HCEC 1CT (cell line): ENCODE data around the gene GATD1.
A peak's percentile ranks its signal among the peaks of the same experiment; 100 is the strongest.

Source experiments
- DNase-seq: peaks from one replicate; pipeline ENCODE4 v3.0.0-alpha.2; 2017

GATD1 gene

DNA sequence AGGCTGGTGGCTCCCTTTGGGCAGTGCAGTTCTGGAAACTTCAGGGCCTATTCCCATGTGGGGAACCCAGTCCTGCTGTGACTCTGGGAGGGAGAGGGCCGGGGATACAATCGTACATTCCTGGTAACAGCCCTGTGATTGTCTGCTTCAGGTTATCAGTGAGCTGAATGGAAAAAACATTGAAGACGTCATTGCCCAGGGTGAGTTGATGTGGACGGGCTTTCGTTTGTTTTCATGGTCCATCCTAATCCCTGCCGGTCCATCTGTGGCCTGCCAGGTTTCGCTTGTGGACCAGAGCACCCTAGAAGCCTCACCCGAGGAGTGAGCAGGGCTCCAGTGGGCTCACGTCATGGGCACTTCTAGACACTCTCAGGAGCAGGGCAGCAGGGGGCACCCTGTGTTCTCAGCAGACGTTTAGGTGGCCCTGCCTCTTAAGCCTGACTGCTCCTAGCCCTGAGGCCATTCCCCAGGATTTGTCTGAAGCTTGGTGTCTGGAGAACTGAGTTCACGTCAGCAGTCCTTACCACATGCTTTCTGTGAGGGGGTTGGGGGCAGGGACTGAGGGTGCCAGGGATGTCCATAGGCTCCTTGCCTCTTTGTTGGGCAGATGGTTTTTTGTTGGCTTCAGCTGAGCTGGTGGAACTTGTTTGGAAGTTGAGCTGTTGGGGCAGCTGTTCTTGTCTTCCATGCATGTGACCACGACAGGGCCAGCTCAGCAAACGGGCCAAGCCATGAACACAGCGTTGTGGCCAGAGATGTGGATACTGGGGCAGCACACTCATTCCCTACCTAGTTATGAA is 34.4 kb upstream of the GATD1 start:
- DNase-seq: peak; percentile 4

- peak; percentile 0 for DNase-seq
Observed at GRCh38 chr11:810040-810567, 32.8 kb upstream of the GATD1 start.

DNA sequence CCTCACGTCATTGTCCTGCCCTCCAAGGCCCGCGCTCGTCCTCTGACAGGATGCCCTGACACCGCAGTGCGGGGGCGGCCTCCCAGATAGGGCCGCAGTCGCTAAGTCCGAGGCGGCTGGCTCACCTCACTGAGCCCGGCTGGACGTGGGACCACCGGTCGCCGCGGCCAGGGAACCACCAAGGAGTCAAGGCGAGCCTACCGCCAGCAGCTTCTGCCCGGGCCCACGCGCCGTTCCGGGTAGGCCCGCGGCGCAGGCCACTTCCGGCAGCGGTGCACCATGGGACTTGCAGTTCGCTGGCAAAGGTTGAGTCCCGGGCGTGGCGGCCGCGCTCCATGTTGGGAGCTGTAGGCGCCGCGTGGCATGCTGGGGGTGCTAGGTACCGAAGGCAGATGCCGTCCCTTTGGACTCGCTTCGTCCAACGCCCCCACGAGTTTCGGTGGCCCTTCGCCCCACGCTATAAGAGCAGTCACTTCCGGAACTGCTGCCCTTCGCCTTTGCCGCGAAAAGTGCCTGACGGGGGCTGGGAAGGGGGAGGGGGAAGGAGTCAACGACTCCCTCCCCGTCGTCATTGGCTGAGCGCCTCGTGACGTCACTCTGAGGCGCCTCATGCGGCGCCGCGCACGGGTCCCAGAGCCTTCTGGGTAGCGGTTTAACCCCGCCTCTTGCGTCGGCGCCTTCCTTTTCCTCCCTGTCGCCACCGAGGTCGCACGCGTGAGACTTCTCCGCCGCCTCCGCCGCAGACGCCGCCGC is 32.2 kb upstream of the GATD1 start, which contains the start of gene RPLP2:
Gene RPLP2 (plus strand): TSS at position 681 of the 753 bp plus-strand sequence. CDS start 268 bp downstream, outside the sequence.
- peak; percentile 97 for DNase-seq

GRCh38 chr11:808427-809286 is 31.4 kb upstream of the GATD1 start:
- peak; percentile 0 for DNase-seq

- DNase-seq: no peak
Observed at GRCh38 chr11:804599-804964, 27.3 kb upstream of the GATD1 start.

GRCh38 chr11:803770-804598 is 26.7 kb upstream of the GATD1 start:
- no peak for DNase-seq

DNA sequence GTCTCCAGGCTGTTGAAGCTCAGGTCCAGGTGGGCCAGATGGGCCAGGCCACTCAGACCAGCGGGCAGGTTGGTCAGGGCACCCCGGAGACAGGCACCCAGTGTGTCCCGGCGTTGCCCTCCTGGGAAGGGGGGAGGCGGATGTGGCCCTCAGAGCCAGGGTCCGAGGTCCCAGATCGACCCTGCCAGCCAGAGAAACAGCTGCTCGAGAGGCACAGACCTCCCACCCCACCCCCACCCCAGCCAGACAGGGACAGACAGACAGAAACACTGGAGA is 26.1 kb upstream of the GATD1 start:
- no peak for DNase-seq

GRCh38 chr11:802693-803466 is 25.6 kb upstream of the GATD1 start:
- no peak for DNase-seq

GRCh38 chr11:802018-802617 is 24.8 kb upstream of the GATD1 start:
- DNase-seq: no peak

- DNase-seq: no peak
Observed at GRCh38 chr11:801097-801780, 24.0 kb upstream of the GATD1 start.

- no peak for DNase-seq
Observed at GRCh38 chr11:800473-800872, 23.2 kb upstream of the GATD1 start.

DNA sequence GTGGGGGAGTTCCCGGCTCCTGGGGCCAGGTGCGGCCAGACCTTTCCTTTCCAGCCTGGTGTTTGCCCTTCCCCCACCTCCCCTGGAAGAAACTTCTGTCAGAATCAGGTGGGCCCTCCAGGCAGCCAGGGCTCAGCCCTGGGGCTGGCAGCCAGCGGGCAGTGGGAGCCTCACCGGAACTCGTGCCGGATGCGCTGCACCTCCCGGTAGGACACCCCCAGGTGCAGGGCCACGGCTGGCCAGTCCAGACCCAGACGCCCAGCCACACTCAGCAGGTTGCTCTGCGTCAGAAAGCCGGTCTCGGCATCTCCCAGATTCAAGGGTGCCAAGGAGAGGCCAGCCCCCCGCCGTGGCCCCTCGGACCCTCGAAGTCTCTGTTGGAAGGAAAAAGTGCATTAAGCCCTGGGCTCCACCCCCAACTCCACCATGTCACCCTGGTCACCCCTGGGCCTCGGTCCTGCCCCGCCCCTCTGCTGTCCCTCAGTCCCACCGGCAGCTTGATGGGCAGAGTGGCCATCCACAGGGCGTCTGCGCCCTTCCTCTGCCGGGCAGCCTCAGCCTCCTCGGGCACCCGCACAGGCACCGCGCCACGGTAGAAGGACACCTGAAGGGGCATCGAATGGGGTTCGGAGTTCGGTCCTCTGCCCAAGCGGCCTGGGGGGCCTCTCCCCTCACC is 22.5 kb upstream of the GATD1 start:
- DNase-seq: no peak

DNA sequence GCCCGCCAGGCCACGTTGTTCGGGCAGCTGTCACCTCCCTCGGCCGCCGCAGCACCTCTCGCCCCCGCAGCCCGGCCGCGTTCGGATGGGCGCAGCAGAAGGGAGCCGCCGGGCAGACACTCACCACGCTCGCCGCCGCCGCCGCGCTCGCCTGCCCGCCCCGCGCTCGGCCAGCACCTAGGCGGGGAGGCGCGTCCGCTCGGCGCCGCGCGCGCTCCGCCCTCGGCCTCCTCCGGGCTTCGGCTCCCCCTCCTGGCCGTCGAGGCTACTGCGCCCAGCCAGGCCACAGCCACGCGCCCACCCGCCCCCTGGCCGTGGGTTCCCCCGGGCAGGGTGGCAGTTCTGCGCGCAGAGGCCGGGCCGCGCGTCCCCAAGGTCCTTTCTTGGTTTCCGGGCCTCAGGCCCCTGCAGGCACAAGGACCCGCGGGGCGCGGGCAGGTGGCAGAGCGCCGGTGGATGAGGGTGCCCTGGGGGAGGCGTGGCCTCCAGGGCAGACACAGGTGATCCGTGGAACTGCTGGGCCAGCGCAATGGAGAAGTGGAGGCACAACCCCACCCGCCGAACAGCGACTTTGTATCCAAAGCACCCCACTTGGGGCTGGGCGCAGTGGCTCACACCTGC is 20.9 kb upstream of the GATD1 start, which contains the start of gene SLC25A22:
Gene SLC25A22 (minus strand): TSS at position 189 of the 621 bp plus-strand sequence. CDS start 3,275 bp downstream, outside the sequence.
- DNase-seq: peak; percentile 73

DNA sequence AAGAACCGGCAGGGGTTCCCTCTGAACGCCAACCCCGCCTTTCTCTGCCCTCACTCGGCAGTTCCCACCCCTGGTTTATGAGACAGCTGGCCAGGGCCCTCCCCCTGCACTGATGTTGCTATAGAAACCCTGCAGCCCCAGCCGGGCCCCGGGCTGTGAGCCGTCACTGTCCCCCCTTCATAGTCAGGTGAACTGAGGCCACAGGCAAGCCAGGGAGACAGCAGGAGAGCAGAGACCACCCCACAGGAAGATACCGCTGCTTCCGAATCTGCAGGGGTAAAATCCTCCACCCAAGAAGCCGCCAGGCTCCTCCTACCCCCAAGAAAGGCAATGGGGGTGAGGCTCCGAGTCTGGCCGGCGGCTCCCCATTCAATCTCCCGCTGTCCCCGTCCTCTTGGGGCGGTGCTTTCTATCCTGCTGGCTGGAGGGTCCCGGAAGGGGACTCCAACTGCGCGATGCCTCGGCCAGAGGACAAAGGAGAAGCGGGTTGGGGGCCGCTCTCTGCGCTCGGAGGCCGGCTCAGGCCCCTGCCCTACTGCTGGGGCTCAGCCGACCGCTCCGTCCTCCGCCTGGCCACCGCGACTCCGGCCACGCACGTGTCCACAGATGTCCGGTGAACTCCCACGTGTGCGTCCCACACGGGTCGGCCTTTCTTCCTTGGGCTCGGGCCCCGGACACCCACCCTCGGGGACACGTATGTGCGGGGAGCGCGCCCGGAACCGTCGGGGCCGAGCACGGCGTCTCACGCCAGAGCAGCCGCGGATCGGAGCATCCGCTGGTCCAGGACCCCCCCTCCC is 20.2 kb upstream of the GATD1 start:
- peak; percentile 77 for DNase-seq

- no peak for DNase-seq
Observed at GRCh38 chr11:796565-797295, 19.4 kb upstream of the GATD1 start.

- DNase-seq: peak; percentile 90
Observed at GRCh38 chr11:795634-796564, 18.6 kb upstream of the GATD1 start.
